GM18951 (cell line): ENCODE data around the gene HAUS3.
"Not testable (repeated sequence)": the region's sequence is repeated elsewhere in the genome, so short reads cannot be mapped to it uniquely, and the experiment has no call there.

Source experiments
- POLR2A ChIP-seq: IDR thresholded peaks from 4 replicates; pipeline ENCODE4 v1.6.1; 2011; ENCODE audit warnings: mild to moderate bottlenecking; ENCODE audit not compliant: insufficient read length, insufficient read depth; ENCODE audit errors: extremely low read depth
- in situ Hi-C: fragments of 300-500 bp; cut with MboI; formaldehyde crosslinking; loops from one replicate; pipeline ENCODE4 v1.12.0; 2022; ENCODE audit warnings: low sequenced_read_pairs, mixed read lengths, inconsistent platforms; ENCODE audit not compliant: unreplicated experiment

Gene HAUS3

DNA sequence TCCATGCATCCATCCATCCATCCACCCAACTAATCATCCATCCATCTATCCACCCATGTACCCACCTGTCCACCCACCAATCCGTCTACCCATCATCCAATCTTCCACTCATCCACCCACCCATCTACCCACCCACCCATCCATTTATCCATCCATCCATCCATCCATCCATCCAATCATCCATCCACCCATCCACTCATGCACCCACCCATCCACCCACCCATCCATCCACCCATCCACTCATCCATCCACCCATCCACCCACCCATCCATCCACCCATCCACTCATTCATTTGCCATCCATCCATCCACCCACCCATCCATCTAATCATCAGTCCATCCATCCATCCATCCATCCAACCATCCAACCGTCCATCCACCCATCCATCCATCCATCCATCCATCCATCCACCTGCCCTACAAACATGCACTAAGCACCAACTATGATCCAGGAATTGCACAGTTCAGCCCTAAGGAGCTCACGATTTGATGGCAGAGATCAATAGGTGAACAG lies 41.3 kb upstream of the HAUS3 start:
- in situ Hi-C loops, result no loop called here
- no peak for TF ChIP-seq POLR2A

DNA sequence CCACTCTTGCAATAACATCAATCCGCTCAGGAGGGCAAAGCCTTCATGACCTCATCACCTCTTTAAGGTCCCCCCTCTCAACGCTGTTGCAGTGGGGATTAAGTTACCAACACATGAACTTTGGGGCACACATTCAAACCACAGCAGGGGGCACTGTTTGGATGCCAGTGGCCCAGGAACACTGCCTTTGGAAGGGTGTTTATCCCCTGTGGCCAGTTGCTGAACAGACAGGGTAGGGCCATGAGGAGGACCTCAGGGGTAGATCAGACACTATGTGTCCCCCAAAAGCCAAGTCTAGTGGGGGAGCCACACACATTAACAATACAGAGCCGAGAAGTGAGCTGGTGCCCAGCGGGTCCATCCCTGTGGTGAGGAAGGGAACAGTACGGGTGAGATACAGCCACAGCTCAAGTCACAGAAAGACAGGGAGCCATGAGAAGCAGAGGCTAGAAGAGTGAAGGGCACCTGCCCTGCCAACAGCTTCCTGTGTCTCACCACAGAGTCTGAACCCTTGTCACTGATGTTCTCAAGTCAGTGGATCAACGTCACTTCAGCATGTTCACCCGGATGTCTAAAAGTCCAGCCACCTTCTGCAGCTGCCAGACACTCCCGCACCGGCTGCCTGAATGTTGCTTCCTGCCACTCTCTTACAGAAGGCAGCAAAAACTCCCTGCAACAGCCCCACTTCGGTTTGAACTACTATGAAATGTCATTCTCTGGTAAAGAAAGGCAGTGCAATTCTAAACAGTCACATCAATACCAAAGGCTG lies 39.8 kb upstream of the HAUS3 start:
- peak; percentile 31 for TF ChIP-seq POLR2A
- in situ Hi-C loops, result no loop called here

DNA sequence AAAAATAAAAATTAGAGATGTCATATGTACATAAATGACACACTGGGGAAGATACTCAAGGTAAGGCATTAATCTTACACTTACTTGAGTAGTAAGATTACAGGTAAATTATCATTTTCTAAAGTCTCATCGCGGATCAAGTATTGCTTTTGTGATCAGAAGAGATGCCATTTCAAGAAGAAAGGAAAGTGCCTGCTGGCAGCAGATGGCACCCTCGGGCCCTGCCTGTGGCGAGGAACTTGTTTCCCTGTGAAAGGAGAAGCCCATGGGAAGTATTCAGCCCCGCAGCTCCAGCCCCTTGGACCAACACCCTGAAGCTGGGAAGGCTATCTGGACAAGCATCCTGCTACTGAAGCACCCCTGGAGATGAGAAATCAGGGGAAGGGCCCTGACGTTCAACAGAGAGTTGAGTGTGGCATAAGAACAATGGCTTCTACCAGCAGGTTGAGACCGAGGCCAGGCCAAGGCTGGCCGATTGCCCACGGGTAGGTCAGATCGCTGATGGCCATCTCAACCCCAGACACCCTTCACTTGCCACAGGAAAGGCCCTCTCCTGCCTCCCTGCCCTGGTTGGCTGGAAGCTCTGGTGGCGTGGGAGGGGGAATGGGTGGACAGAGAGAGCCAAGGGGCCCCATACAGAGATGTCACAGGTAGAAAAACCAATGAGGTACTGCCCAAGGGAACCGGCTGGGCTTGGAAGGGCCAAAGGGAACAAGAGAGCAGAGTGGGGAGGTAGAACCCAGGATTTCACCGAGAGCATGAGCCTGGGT lies 38.8 kb upstream of the HAUS3 start:
- TF ChIP-seq POLR2A, result no peak

DNA sequence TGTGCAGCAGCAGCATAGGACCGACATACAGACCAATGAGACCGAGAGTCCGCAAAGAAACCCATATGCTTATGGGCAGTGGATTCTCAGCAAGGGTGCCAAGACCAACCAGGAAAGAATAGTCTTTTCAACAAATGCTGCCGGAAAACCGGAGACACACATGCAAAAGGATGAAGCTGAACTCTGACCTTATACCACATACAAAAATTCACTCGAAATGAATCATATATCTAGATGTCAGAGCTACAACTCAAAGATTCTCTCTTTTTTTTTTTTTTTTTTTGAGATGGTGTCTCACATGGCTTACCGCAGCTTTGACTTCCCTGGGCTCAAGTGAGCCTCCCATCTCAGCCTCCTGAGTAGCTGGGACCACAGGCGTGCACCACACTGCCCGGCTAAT lies 36.0 kb upstream of the HAUS3 start:
- TF ChIP-seq POLR2A, result no peak

More for the DNA sequence above, 38.8 kb upstream of the HAUS3 start:
- in situ Hi-C loops, result no loop called here

DNA sequence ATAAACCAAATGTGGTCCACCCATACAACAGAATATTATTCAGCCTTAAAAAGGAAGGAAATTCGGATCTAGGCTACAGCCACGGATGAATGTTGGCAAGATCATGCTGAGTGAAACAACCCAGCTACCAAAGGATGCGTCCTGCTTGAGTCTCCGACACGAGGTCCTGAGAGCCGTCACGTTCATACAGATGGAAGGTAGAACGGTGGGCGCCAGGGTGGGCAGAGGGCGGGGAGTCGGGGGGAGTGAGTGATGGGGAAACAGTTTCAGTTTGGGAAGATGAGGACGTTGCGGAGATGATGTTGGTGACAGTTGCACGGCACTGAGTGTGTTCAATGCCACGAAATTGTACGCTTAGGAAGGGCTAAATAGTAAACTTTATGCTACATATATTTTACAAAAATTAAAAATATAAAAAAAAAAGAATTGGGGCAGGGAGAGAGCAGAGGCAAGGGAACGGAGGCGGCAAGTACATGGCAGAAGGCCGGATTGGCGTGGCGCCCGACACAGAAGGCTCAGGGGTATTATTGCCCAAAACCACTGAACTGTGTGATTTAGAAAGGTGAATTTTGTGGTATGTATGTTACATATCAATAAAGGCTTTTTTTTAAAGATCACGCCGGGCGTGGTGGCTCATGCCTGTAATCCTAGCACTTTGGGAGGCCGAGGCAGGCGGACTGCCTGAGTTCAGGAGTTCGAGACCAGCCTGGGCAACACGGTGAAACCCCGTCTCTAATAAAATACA lies 34.8 kb upstream of the HAUS3 start:
- in situ Hi-C loops, result no loop called here
- no peak for TF ChIP-seq POLR2A

More for the DNA sequence above, 36.0 kb upstream of the HAUS3 start:
- in situ Hi-C loops, result no loop called here

DNA sequence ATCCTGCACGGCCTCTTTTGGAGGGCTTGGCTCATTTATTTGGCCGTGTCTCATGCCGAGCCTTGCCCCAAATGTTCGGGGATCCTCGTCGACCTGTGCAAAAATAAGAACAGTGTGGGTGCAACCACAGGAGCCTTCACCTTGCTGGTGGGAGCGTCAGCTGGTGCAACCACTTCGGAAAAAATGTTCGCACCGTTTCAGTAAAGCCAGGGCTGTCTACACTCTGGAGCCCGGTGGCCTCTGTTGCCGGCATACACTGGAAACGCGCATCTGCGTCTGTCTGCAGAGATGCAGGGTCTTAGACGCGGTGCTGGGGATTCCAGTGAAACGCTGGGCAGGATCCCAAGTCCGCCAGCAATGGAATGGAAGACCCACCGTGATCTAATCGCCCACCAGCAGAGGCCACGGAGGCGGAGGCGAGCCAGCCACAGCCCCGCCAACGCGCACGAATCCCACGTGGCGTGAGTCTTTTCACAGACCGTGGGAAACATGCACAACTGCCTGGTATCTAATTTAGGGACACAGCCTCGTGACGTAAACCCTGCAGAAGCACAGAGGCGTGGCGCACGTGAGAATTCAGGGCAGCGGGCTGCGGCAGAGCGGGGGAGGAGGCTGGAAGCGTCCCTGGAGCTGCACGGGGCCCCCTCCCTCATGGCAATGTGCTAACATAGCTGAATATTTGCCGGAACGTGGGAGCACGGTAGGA lies 33.8 kb upstream of the HAUS3 start:
- in situ Hi-C loops, result no loop called here
- no peak for TF ChIP-seq POLR2A

DNA sequence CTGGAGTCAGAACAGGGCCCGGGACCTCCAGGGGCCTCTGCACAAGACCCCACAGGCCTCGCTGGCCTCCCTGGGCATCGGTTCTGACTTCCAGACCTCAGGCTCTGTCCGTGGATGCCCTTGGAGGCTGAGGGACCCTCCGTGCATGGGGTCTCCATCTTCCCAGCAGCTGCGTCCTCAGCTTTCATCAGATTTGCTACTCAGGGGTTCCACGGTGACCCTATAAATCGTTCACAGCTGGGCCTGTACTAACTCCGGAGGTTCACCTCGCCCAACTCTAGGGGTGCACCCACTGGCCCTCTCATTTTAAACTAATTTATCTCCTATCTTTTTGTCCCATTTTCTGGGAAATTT lies 33.1 kb upstream of the HAUS3 start:
- in situ Hi-C loops, result not testable (repeated sequence)

DNA sequence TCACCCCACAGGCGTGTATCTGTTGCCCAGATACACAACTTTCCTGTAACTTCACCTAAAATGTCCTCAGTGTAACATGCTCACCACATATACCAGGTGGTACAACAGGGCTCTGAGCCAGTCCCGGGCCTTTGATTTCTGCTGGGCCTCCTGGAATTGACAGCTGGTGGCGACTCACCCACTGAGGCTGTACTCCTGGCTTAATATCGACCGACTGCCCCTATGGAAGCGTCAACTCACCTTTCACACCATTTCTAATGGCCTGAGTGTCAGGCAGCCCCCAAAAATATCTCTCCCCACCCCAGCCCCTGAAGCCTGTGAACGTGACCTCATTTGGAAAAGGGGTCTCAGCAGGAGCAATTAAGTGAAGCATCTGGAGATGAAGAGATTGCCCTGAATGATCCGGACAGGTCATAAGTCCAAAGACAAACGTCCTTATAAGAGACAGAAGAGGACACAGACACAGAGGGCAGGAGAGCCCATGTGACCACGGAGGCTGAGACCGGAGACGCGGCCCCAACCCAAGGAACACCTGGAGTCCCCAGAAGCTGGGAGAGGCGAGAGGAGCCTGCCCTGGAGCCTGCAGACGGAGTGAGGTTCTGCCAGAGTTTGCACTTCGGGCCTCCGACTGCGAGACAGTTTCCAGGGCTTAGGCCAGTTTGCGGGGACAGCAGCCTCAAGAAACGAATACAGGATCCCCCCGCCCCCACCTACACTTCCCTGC lies 32.6 kb upstream of the HAUS3 start:
- no peak for TF ChIP-seq POLR2A
- in situ Hi-C loops, result no loop called here

DNA sequence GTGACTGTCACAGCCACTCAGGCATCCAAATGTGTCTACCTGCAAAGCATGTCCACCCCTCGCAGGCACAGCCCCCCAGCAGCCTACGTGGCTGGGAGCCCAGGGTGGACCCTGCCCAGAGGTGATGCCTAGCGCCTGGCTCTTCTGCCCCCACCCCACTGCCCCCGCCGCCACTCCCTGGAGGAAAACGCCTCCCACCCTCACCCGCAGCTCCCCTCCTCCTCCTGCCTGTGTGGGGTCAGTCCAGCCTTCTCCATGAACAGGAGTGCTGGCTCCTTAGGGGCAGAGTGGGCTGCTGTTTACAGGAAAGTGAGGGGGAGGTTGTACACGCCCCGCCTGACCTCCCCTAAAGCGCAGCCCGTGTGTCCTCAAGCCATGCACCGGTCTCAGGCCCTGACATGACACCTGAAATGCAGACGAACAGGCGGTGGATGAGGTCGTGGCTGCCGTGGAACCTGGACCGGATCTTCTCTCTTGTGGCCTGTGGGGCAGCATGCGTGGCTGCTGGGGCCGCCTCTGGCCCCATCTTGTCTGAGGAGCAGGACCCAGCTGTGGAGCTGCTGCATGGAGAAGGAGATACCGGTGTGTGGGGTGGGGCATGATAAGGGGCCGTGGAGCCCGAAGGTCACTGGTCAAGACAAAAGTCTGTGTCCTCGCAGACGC lies 31.9 kb upstream of the HAUS3 start:
- no peak for TF ChIP-seq POLR2A
- in situ Hi-C loops, result no loop called here

DNA sequence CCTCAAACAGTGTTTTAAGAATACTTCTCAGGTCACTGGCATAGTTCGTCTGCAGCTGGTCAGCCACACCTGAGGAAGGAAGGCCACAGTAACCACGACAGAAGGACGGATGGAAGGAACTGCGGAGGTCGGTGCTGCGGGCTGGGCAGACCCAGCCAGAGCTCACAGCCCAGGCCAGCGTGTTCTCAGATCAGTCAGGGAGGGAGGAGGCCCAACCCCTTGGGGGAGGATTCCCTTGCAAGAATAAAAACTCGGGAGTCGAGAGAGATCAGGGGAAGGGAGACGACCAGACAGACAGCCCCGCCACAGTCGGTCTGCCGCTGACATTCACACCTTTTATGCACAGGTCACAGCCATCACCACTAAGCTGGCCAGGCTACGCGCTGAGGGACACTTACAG lies 31.3 kb upstream of the HAUS3 start:
- TF ChIP-seq POLR2A, result no peak

DNA sequence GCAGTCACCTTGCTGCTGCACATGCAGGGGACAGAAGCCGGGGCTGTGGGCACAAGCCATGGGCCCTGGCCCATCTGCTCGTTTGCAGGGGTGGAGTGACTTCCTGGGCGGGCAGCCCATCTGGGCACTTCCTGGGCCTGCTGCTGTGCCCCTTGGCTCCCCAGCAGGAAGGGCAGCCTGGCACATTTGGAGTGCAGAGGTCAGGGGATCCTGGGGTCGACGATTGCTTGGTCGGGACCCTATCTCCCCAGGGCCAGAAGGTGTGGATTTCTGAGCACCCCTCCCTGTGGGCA lies 30.9 kb upstream of the HAUS3 start:
- TF ChIP-seq POLR2A, result no peak
- in situ Hi-C loops, result no loop called here

More for the DNA sequence above, 31.3 kb upstream of the HAUS3 start:
- in situ Hi-C loops, result no loop called here
